IMR-90 (cell line): ENCODE measurements around the gene AGAP1. TPM values are rescaled to one million over a fixed set of nuclear protein-coding genes. Genes with fewer than 3 reads are reported as not detected.

Source experiments
- ATAC-seq: fragments of 200-7000 bp; cut with Tn5 transposase; 2 replicates; pipeline ENCODE4 v1.9.1; 2020; ENCODE audit warnings: low read depth, mild to moderate bottlenecking, moderate library complexity
- BruUV-seq: library from RNA; stranded (reverse); fragments of 400-500 nt; replicated peaks from 2 replicates; lab custom pipeline; 2021; lab: Mats Ljungman, UMichigan
- CTCF ChIA-PET: fragments of 300-600 bp; formaldehyde crosslinking; extraction: SDS; loops from one replicate; lab custom pipeline; 2021; ENCODE audit warnings: antibody characterized with exemption; lab: Yijun Ruan, JAX
- POLR2A ChIA-PET: fragments of 300-600 bp; sonication (Branson Sonifier 250); formaldehyde crosslinking; loops from one replicate; lab custom pipeline; 2022; ENCODE audit warnings: antibody characterized with exemption; ENCODE audit not compliant: unreplicated experiment; lab: Charles Lee
- DNase-seq: peaks from one replicate; pipeline ENCODE4 v3.0.0; 2013
- H2AFZ ChIP-seq: replicated peaks from 2 replicates; pipeline ENCODE3; 2013; ENCODE audit warnings: low read length, mild to moderate bottlenecking; ENCODE audit not compliant: poor library complexity
- H2AK5ac ChIP-seq: 2 replicates; pipeline ENCODE4 v1.6.1; 2013; ENCODE audit warnings: low read depth, low read length, inconsistent platforms
- H2AK9ac ChIP-seq: replicated peaks from 2 replicates; pipeline ENCODE3; 2013; ENCODE audit warnings: mild to moderate bottlenecking, low read depth, low read length, moderate library complexity; ENCODE audit not compliant: poor library complexity
- H2BK120ac ChIP-seq: 2 replicates; pipeline ENCODE4 v1.6.1; 2013; ENCODE audit warnings: low read depth, low read length, inconsistent platforms
- H2BK15ac ChIP-seq: 3 replicates; pipeline ENCODE4 v1.6.1; 2013; ENCODE audit warnings: low read depth, low read length, inconsistent platforms
- H2BK20ac ChIP-seq: 2 replicates; pipeline ENCODE4 v1.6.1; 2013; ENCODE audit warnings: low read depth, mild to moderate bottlenecking, inconsistent platforms, low read length, moderate library complexity
- H2BK5ac ChIP-seq: 2 replicates; pipeline ENCODE4 v1.6.1; 2013; ENCODE audit warnings: mild to moderate bottlenecking, low read depth, low read length, inconsistent platforms; ENCODE audit not compliant: poor library complexity, severe bottlenecking
- H3K14ac ChIP-seq: replicated peaks from 2 replicates; pipeline ENCODE4 v1.6.1; 2013; ENCODE audit warnings: low read depth, low read length, inconsistent platforms
- H3K18ac ChIP-seq: 2 replicates; pipeline ENCODE4 v1.6.1; 2013; ENCODE audit warnings: low read depth, low read length, control low read depth
- H3K23ac ChIP-seq: 2 replicates; pipeline ENCODE4 v1.6.1; 2013; ENCODE audit warnings: low read depth, low read length, inconsistent platforms
- H3K27ac ChIP-seq: 2 replicates; pipeline ENCODE4 v1.5.1; 2013; ENCODE audit warnings: mild to moderate bottlenecking, control low read depth, low read length; ENCODE audit not compliant: insufficient read depth
- H3K27me3 ChIP-seq: 2 replicates; pipeline ENCODE4 v1.6.1; 2013; ENCODE audit warnings: low read length; ENCODE audit not compliant: control insufficient read depth, insufficient read depth
- H3K36me3 ChIP-seq: 2 replicates; pipeline ENCODE4 v1.6.1; 2013; ENCODE audit warnings: low read length, mixed read lengths; ENCODE audit not compliant: control insufficient read depth, insufficient read depth
- H3K4ac ChIP-seq: 2 replicates; pipeline ENCODE4 v1.6.1; 2013; ENCODE audit warnings: low read depth, low read length, inconsistent platforms
- H3K4me1 ChIP-seq: 2 replicates; pipeline ENCODE4 v1.6.1; 2013; ENCODE audit warnings: low read length, mixed read lengths; ENCODE audit not compliant: control insufficient read depth, insufficient read depth
- H3K4me2 ChIP-seq: 2 replicates; pipeline ENCODE4 v1.6.1; 2013; ENCODE audit warnings: low read depth, mild to moderate bottlenecking, control low read depth, low read length, moderate library complexity
- H3K4me3 ChIP-seq: 2 replicates; pipeline ENCODE4 v1.5.1; 2013; ENCODE audit warnings: low read depth, mild to moderate bottlenecking, control low read depth, low read length, moderate library complexity; ENCODE audit not compliant: insufficient read depth
- H3K56ac ChIP-seq: 2 replicates; pipeline ENCODE4 v1.6.1; 2013; ENCODE audit warnings: low read length, inconsistent platforms; ENCODE audit not compliant: insufficient read depth; ENCODE audit errors: extremely low read depth
- H3K79me1 ChIP-seq, 2 experiments: 2 replicates each; pipeline ENCODE4 v1.6.1; 2013; ENCODE audit warnings: low read length in 2 of 2, inconsistent platforms in 1 of 2, low read depth in 1 of 2
- H3K9ac ChIP-seq: 2 replicates; pipeline ENCODE4 v1.6.1; 2013; ENCODE audit warnings: low read depth, low read length, control low read depth
- H3K9me1 ChIP-seq: 2 replicates; pipeline ENCODE4 v1.6.1; 2013; ENCODE audit warnings: low read length, inconsistent platforms; ENCODE audit not compliant: insufficient read depth
- H3K9me3 ChIP-seq: 2 replicates; pipeline ENCODE4 v1.6.1; 2013; ENCODE audit warnings: low read length; ENCODE audit not compliant: control insufficient read depth, insufficient read depth
- H4K20me1 ChIP-seq: 2 replicates; pipeline ENCODE4 v1.6.1; 2013; ENCODE audit warnings: low read length, inconsistent platforms; ENCODE audit not compliant: insufficient read depth
- H4K5ac ChIP-seq: 2 replicates; pipeline ENCODE4 v1.6.1; 2013; ENCODE audit warnings: mild to moderate bottlenecking, low read depth, low read length, control low read depth
- H4K8ac ChIP-seq, 2 experiments: 2 replicates each; pipeline ENCODE4 v1.6.1; 2013; ENCODE audit warnings: low read depth in 2 of 2, low read length in 2 of 2, control low read depth in 1 of 2, inconsistent platforms in 1 of 2
- H4K91ac ChIP-seq: 2 replicates; pipeline ENCODE4 v1.6.1; 2013; ENCODE audit warnings: low read depth, low read length, inconsistent platforms; ENCODE audit not compliant: insufficient read depth
- BHLHE40 ChIP-seq: fragments of 150-350 bp; IDR thresholded peaks from 2 replicates; pipeline ENCODE4 v1.6.1; 2016; ENCODE audit warnings: mild to moderate bottlenecking, low read depth, low read length
- CHD1 ChIP-seq: IDR thresholded peaks from 2 replicates; pipeline ENCODE4 v1.6.1; 2012; ENCODE audit warnings: low read depth, low read length, improper control_type of control experiment
- CTCF ChIP-seq: conservative IDR thresholded peaks from 2 replicates; pipeline ENCODE4 v1.5.1; 2012; ENCODE audit warnings: mild to moderate bottlenecking, low read depth, low read length, improper control_type of control experiment
- ELK1 ChIP-seq: fragments of 150-350 bp; IDR thresholded peaks from 2 replicates; pipeline ENCODE4 v1.6.1; 2016; ENCODE audit warnings: low read depth, mild to moderate bottlenecking, low read length, moderate library complexity, borderline replicate concordance
- FOS ChIP-seq: fragments of 150-350 bp; IDR thresholded peaks from 2 replicates; pipeline ENCODE4 v1.6.1; 2016; ENCODE audit warnings: low read depth, low read length
- MAFK ChIP-seq: IDR thresholded peaks from 2 replicates; pipeline ENCODE4 v1.6.1; 2012; ENCODE audit warnings: low read depth, low read length, improper control_type of control experiment
- MXI1 ChIP-seq: IDR thresholded peaks from 2 replicates; pipeline ENCODE4 v1.6.1; 2012; ENCODE audit warnings: low read depth, mild to moderate bottlenecking, low read length, moderate library complexity, borderline replicate concordance
- NFE2L2 ChIP-seq: fragments of 150-350 bp; IDR thresholded peaks from 2 replicates; pipeline ENCODE4 v1.6.1; 2016; ENCODE audit warnings: low read depth, mild to moderate bottlenecking, low read length
- POLR2A ChIP-seq: IDR thresholded peaks from 2 replicates; pipeline ENCODE4 v1.6.1; 2012; ENCODE audit warnings: mild to moderate bottlenecking, low read depth, low read length
- RAD21 ChIP-seq: IDR thresholded peaks from 2 replicates; pipeline ENCODE4 v1.6.1; 2012; ENCODE audit warnings: low read length, improper control_type of control experiment
- RCOR1 ChIP-seq: IDR thresholded peaks from 2 replicates; pipeline ENCODE4 v1.6.1; 2012; ENCODE audit warnings: mild to moderate bottlenecking, low read length, improper control_type of control experiment; ENCODE audit not compliant: insufficient replicate concordance
- SMC3 ChIP-seq: fragments of 150-350 bp; IDR thresholded peaks from 2 replicates; pipeline ENCODE4 v1.6.1; 2016; ENCODE audit warnings: low read depth, mild to moderate bottlenecking, antibody characterized with exemption, low read length, moderate library complexity
- USF2 ChIP-seq: fragments of 150-350 bp; IDR thresholded peaks from 2 replicates; pipeline ENCODE4 v1.6.1; 2017; ENCODE audit warnings: mild to moderate bottlenecking, antibody characterized with exemption, low read length, low read depth
- WGBS, 2 experiments: methylation state at CpG; one replicate each; pipeline versions ENCODE4 v1.1.5 to v1.1.7; 2013; ENCODE audit warnings: missing lambda C conversion rate in 2 of 2; ENCODE audit not compliant: insufficient read length in 1 of 2; ENCODE audit errors: extremely low coverage in 2 of 2; 5-methylcytosine and 5-hydroxymethylcytosine counted together
- dilution Hi-C: fragments of 300-500 bp; cut with HindIII; formaldehyde crosslinking; loops from one replicate; pipeline ENCODE4 v1.14.3; 2018; ENCODE audit warnings: low sequenced_read_pairs; ENCODE audit not compliant: unreplicated experiment
- in situ Hi-C: fragments of 300-500 bp; cut with MboI; formaldehyde crosslinking; loops from 3 replicates; pipeline ENCODE4 v1.14.3; 2019; ENCODE audit warnings: low sequenced_read_pairs, inconsistent platforms, mixed read lengths
- intact Hi-C: fragments of 100-400 bp; cut with micrococcal nuclease; formaldehyde crosslinking; loops from 2 replicates; pipeline ENCODE4 v1.10.0; 2022
- polyA plus RNA-seq, 3 experiments: library from polyadenylated mRNA; depleted of rRNA; stranded (reverse); fragments of >200 nt; gene quantifications; 2 replicates each; pipeline ENCODE4 v1.2.3, GENCODE V29; 2012; ENCODE audit warnings: low replicate concordance in 1 of 3
- total RNA-seq: library from RNA; depleted of rRNA; stranded (reverse); fragments of >200 nt; gene quantifications from 2 replicates; pipeline ENCODE4 v1.2.3, GENCODE V29; 2012

The AGAP1 gene
- total and polyA plus RNA-seq, 2 of the 4 experiments (the other 2 are of a cell fraction), result 15.1 to 16.4 TPM

DNA sequence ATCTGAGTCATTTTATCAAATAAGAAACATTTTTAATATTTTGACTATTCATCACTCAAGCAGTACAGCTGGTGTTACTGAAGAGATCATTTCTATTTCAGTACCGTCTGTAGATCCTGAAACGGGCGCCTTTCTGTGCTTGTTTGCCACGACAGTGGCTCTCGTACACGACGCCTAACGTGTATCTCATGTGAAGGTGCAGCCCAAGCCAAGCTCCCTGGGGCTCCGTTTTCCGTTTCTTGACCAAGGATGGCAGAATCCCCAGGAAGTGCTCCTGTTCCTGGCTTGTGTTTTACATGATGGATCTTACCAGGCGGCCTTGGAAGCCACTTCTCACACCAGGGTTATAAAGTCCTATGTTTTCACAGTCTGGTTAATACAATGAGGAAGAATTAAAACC, 353.7 kb downstream of the AGAP1 start:
- Histone ChIP-seq H3K9me1 (no peaks in the 10 kb centered on the region), H4K5ac (no peak overlapping the region), H3K18ac (no peak overlapping the region), H4K8ac (no peak overlapping the region), H3K4me3 (no peak overlapping the region), H3K27ac (no peak overlapping the region), H2BK15ac (no peak overlapping the region), H3K36me3 (no peaks in the 10 kb centered on the region), H2AK5ac (no peak overlapping the region), H2BK120ac (no peak overlapping the region), H2BK20ac (no peak overlapping the region), H3K23ac (no peak overlapping the region), H3K14ac (no peak overlapping the region), H4K91ac (no peak overlapping the region), H3K4ac (no peak overlapping the region), H2AK9ac (no peak overlapping the region), H2AFZ (no peak overlapping the region), H4K20me1 (no peaks in the 10 kb centered on the region), H3K4me2 (no peak overlapping the region), H2BK5ac (no peak overlapping the region), H3K9ac (no peak overlapping the region), H3K9me3 (no peaks in the 10 kb centered on the region), H3K27me3 (no peaks in the 10 kb centered on the region), H3K4me1 (no peaks in the 10 kb centered on the region), H3K79me1 (no peaks in the 10 kb centered on the region), H3K56ac (no peak overlapping the region)
- dilution Hi-C loops, result no loop called here
- intact Hi-C loops, result no loop called here
- no peak for TF ChIP-seq FOS
- TF ChIP-seq BHLHE40, result no peak
- no peak for TF ChIP-seq USF2
- TF ChIP-seq MXI1, result no peak
- TF ChIP-seq SMC3, result no peak
- TF ChIP-seq NFE2L2, result no peak
- TF ChIP-seq POLR2A, result no peak
- no peak for TF ChIP-seq CTCF
- no peak for TF ChIP-seq RAD21
- no peak for TF ChIP-seq MAFK
- TF ChIP-seq RCOR1, result no peak
- no peak for TF ChIP-seq ELK1
- TF ChIP-seq CHD1, result no peak
- ChIA-PET CTCF (no interaction called here), POLR2A (no interaction called here)
- DNase-seq (no peak), ATAC-seq (no peak)
- BruUV-seq, result no TSS peak
- WGBS, 2 experiments, result 97% methylated on average over 4 of the region's 11 CpGs; no CpG with 5 or more reads in 1 of the 2 experiments
- in situ Hi-C loops, result no loop called here
